Measurements from ENCODE around the gene AP4B1. TPM values are rescaled to one million over a fixed set of nuclear protein-coding genes. Genes with fewer than 3 reads are reported as not detected.

AP4B1 gene
- total and polyA plus RNA-seq, 2 of the 13 experiments (the other 11 are each of a cell fraction or from before 2014, with no cell fraction given) = 8.5 to 12.0 TPM

DNA sequence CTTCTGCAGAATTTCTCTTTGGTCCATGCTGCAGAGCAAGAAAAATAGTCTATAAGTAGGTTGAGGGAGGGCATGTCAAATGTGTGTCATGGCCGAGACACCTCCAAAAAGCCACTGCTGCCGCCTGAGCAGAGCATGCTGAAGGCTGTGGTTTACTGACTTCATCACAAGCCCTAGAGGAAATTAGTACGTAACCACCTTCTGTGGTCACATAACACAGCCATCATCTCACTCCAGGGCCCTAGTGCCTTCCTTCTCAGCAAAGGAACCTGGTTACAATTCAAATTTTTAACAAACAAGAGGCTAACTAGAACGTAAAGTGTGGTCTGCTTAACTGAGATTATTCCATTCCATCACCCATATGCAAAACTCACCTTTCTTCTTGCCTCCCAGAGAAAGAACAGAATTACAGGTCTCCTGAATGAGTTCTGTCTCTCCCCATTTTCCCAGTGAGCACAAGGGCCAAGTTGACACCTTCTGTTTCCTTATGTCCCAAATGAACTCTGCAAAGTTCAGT lies 32.9 kb downstream of the AP4B1 start, which contains the start of gene PTPN22:
Gene PTPN22 (minus strand): TSS at position 116 of the 517 bp plus-strand sequence.
- DNase-seq (ENCODE audit: low spot score) (no peak), ATAC-seq (no peak), FAIRE-seq (no peak)
- CTCF ChIA-PET (ENCODE audit: low intra/inter-chr PET ratio, low total read pairs) = no interaction called here
- WGBS (ENCODE audit: low lambda C conversion rate) = 62% methylated on average over 3 of the region's 4 CpGs
- Histone ChIP-seq H3K4me3 (replicated peaks in 1 of 3; ENCODE audit: insufficient read depth in 1 of 3, low read depth in 2 of 3, low read length in 3 of 3) (no peak within 1 kb of the TSS), H3K4me1 (ENCODE audit: insufficient read depth, low read length) (no peaks in the 10 kb centered on the region), H4K20me1 (ENCODE audit: insufficient read depth, low read length) (no peaks in the 10 kb centered on the region), H3K27me3 (ENCODE audit: control insufficient read depth in 1 of 2, insufficient read depth in 2 of 2, low read length in 2 of 2) (peaks cover 0 to 2% of the 10 kb centered on the region in 2 experiments; a peak in 1 of 5 replicates), H3K9me3 (ENCODE audit: low read length) (no peaks in the 10 kb centered on the region), H3K9ac (ENCODE audit: insufficient read depth, low read depth, low read length) (no peak within 1 kb of the TSS), H3K36me3 (replicated peaks in 1 of 2; ENCODE audit: control insufficient read depth in 1 of 2, insufficient read depth in 2 of 2, low read length in 2 of 2) (no peaks in the 10 kb centered on the region), H3K27ac (ENCODE audit: extremely low read length, insufficient read depth, low read length) (no peak within 1 kb of the TSS), H3K4me2 (ENCODE audit: low read depth, low read length) (no peak within 1 kb of the TSS), H2AFZ (ENCODE audit: low read length) (no peak within 1 kb of the TSS), H3K79me2 (ENCODE audit: insufficient read depth, low read length) (no peaks in the 10 kb centered on the region)
- POLR2A ChIA-PET = no interaction called here
- intact Hi-C loops (cut with micrococcal nuclease; ENCODE audit: unreplicated experiment) = loop anchor here (5.0 kb wide), 1 partner anchor 34 kb away; no protein-coding TSS in a partner anchor
- in situ Hi-C loops (cut with HindIII; ENCODE audit: extremely low pct_ligation_motif_present, low pct_unique_long_range_greater_than_20kb) = no loop called here
- no peak for TF ChIP-seq KAT8 (CRISPR knock-in tag; IDR thresholded peaks at IDR 0.05)
- TF ChIP-seq ZNF160 (CRISPR knock-in tag; IDR thresholded peaks at IDR 0.05) = no peak
- TF ChIP-seq ZNF33B (CRISPR knock-in tag; IDR thresholded peaks at IDR 0.05) = no peak
- BruUV-seq (replicated peaks) = no TSS peak

DNA sequence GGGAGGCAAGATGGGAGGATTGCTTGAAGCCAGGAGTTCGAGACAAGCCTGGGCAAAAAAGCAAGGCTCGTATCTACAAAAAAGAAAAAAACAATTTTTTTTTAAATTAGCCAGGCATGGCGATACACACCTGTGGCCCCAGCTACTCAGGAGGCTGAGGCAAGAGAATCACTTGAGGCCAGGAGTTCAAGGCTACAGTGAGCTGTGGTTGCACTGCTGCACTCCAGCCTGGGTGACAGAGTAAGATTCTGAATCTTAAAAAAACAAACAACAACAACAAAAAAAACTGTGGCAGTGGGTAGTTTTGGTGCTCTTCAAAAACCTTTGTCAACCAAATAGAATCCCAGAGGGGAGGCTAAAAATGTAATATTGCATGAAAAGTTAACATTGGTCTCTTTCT lies 33.8 kb downstream of the AP4B1 start:
- Histone ChIP-seq H3K79me2 (ENCODE audit: insufficient read depth, low read length) (no peaks in the 10 kb centered on the region), H3K27me3 (ENCODE audit: control insufficient read depth in 1 of 2, insufficient read depth in 2 of 2, low read length in 2 of 2) (peaks cover 0 to 2% of the 10 kb centered on the region in 2 experiments; a peak in 1 of 5 replicates), H3K27ac (ENCODE audit: extremely low read length, insufficient read depth, low read length) (no peak overlapping the region), H4K20me1 (ENCODE audit: insufficient read depth, low read length) (no peaks in the 10 kb centered on the region), H3K4me2 (ENCODE audit: low read depth, low read length) (no peak overlapping the region), H3K36me3 (replicated peaks in 1 of 2; ENCODE audit: control insufficient read depth in 1 of 2, insufficient read depth in 2 of 2, low read length in 2 of 2) (no peaks in the 10 kb centered on the region), H2AFZ (ENCODE audit: low read length) (no peak overlapping the region), H3K4me3 (replicated peaks in 1 of 3; ENCODE audit: insufficient read depth in 1 of 3, low read depth in 2 of 3, low read length in 3 of 3) (no peak overlapping the region), H3K4me1 (ENCODE audit: insufficient read depth, low read length) (no peaks in the 10 kb centered on the region), H3K9ac (ENCODE audit: insufficient read depth, low read depth, low read length) (no peak overlapping the region), H3K9me3 (ENCODE audit: low read length) (no peaks in the 10 kb centered on the region)
- ATAC-seq (no peak), FAIRE-seq (no peak), DNase-seq (ENCODE audit: low spot score) (no peak)
- 12% methylated on average over 3 of the region's 3 CpGs for WGBS (ENCODE audit: low lambda C conversion rate)
- in situ Hi-C loops (cut with HindIII; ENCODE audit: extremely low pct_ligation_motif_present, low pct_unique_long_range_greater_than_20kb) = no loop called here
- CTCF ChIA-PET (ENCODE audit: low intra/inter-chr PET ratio, low total read pairs) = no interaction called here
- POLR2A ChIA-PET = no interaction called here
- intact Hi-C loops (cut with micrococcal nuclease; ENCODE audit: unreplicated experiment) = loop anchor here (5.0 kb wide), 1 partner anchor 33 kb away; no protein-coding TSS in a partner anchor
- no TSS peak for BruUV-seq (replicated peaks)
- no peak for TF ChIP-seq GTF2F1 (IDR thresholded peaks at IDR 0.05; ENCODE audit: low read length)
- TF ChIP-seq, protein P1, sequence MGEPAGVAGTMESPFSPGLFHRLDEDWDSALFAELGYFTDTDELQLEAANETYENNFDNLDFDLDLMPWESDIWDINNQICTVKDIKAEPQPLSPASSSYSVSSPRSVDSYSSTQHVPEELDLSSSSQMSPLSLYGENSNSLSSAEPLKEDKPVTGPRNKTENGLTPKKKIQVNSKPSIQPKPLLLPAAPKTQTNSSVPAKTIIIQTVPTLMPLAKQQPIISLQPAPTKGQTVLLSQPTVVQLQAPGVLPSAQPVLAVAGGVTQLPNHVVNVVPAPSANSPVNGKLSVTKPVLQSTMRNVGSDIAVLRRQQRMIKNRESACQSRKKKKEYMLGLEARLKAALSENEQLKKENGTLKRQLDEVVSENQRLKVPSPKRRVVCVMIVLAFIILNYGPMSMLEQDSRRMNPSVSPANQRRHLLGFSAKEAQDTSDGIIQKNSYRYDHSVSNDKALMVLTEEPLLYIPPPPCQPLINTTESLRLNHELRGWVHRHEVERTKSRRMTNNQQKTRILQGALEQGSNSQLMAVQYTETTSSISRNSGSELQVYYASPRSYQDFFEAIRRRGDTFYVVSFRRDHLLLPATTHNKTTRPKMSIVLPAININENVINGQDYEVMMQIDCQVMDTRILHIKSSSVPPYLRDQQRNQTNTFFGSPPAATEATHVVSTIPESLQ (CRISPR knock-in tag; conservative IDR thresholded peaks at IDR 0.05) = no peak
- TF ChIP-seq PRPF4 (IDR thresholded peaks at IDR 0.05; ENCODE audit: low read depth, low read length, poor library complexity, severe bottlenecking) = no peak
- TF ChIP-seq MEF2D (CRISPR knock-in tag; IDR thresholded peaks at IDR 0.05) = no peak
- TF ChIP-seq POLR2A (IDR thresholded peaks at IDR 0.05; ENCODE audit: insufficient read depth in 1 of 2, low read depth in 2 of 2, low read length in 2 of 2) = no peak
- TF ChIP-seq, protein P2, sequence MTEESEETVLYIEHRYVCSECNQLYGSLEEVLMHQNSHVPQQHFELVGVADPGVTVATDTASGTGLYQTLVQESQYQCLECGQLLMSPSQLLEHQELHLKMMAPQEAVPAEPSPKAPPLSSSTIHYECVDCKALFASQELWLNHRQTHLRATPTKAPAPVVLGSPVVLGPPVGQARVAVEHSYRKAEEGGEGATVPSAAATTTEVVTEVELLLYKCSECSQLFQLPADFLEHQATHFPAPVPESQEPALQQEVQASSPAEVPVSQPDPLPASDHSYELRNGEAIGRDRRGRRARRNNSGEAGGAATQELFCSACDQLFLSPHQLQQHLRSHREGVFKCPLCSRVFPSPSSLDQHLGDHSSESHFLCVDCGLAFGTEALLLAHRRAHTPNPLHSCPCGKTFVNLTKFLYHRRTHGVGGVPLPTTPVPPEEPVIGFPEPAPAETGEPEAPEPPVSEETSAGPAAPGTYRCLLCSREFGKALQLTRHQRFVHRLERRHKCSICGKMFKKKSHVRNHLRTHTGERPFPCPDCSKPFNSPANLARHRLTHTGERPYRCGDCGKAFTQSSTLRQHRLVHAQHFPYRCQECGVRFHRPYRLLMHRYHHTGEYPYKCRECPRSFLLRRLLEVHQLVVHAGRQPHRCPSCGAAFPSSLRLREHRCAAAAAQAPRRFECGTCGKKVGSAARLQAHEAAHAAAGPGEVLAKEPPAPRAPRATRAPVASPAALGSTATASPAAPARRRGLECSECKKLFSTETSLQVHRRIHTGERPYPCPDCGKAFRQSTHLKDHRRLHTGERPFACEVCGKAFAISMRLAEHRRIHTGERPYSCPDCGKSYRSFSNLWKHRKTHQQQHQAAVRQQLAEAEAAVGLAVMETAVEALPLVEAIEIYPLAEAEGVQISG (CRISPR knock-in tag; IDR thresholded peaks at IDR 0.05) = no peak
- no peak for TF ChIP-seq TSC22D2 (CRISPR knock-in tag; IDR thresholded peaks at IDR 0.05; ENCODE audit: borderline replicate concordance)
- TF ChIP-seq RFXAP (CRISPR knock-in tag; IDR thresholded peaks at IDR 0.05; ENCODE audit: borderline replicate concordance) = no peak
- TF ChIP-seq CC2D1A (CRISPR knock-in tag; IDR thresholded peaks at IDR 0.05) = no peak
- no peak for TF ChIP-seq ZNF678 (CRISPR knock-in tag; IDR thresholded peaks at IDR 0.05)
- TF ChIP-seq ZBTB20 (CRISPR knock-in tag; IDR thresholded peaks at IDR 0.05; ENCODE audit: borderline replicate concordance, low read depth) = no peak
- TF ChIP-seq ZNF10 (CRISPR knock-in tag; IDR thresholded peaks at IDR 0.05; ENCODE audit: borderline replicate concordance, low read depth) = no peak

All from HepG2 (cell line).